GM21529 (cell line): ENCODE measurements around the gene BLTP3B.
A peak's percentile ranks its signal among the peaks of the same experiment; 100 is the strongest.

Source experiments
- ATAC-seq: cut with Tn5 transposase; IDR thresholded peaks from one replicate; pipeline ENCODE4 v1.9.1; 2021; ENCODE audit not compliant: unreplicated experiment

Gene BLTP3B

GRCh38 chr12:100115291-100115690, 27.4 kb downstream of the BLTP3B start:
- no peak for ATAC-seq

GRCh38 chr12:100114574-100114973, 28.1 kb downstream of the BLTP3B start:
- peak; percentile 41 for ATAC-seq

- ATAC-seq = no peak
Observed at GRCh38 chr12:100110276-100110675, 32.4 kb downstream of the BLTP3B start.

- ATAC-seq = no peak
Observed at GRCh38 chr12:100106861-100107260, 35.8 kb downstream of the BLTP3B start.

- ATAC-seq = no peak
Observed at GRCh38 chr12:100105661-100106060, 37.0 kb downstream of the BLTP3B start.

- no peak for ATAC-seq
Observed at GRCh38 chr12:100101000-100101399, 41.7 kb downstream of the BLTP3B start.
